Upper lobe of left lung (tissue), 4 donors: ENCODE results near the gene UST.

Experiments used
- POLR2A ChIP-seq, 4 donors: fragments of 450-650 bp; IDR thresholded peaks; one replicate each; pipeline ENCODE4 v1.5.1; 2016 to 2017; ENCODE audit warnings: antibody characterized with exemption in 4 of 4, mild to moderate bottlenecking in 2 of 4
- POLR2AphosphoS5 ChIP-seq, 2 donors: sonication (generic); formaldehyde crosslinking; IDR thresholded peaks; one replicate each; pipeline ENCODE4 v1.5.1; 2017; ENCODE audit warnings: antibody characterized with exemption in 2 of 2
- TF ChIP-seq, protein P1 (sequence below), 6 experiments: fragments of 450-650 bp in 4 of 6; fragments of 200-600 bp in 2 of 6; sonication (generic) in 2 of 6; IDR thresholded peaks; one replicate each; pipeline ENCODE4 v1.5.1; 2016 to 2019; ENCODE audit warnings: antibody characterized with exemption in 6 of 6

DNA sequence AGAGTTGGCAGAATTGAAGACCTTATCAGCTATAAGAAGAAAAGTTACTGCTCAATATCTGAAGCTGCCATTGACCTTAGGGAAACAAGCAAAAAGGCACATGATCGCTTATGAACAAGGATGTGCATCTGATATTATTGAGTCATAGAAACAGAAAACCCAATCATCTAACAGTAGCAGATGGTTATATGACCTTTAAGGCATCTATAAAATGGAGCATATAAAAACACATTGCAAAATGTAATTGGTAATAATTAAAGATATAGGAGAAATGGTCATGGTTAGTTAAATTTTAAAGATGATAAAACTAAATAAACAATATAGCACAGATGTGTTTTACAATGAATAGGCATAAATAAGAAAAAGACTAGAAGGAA, 310.6 kb downstream of the UST start:
- TF ChIP-seq, protein P1, sequence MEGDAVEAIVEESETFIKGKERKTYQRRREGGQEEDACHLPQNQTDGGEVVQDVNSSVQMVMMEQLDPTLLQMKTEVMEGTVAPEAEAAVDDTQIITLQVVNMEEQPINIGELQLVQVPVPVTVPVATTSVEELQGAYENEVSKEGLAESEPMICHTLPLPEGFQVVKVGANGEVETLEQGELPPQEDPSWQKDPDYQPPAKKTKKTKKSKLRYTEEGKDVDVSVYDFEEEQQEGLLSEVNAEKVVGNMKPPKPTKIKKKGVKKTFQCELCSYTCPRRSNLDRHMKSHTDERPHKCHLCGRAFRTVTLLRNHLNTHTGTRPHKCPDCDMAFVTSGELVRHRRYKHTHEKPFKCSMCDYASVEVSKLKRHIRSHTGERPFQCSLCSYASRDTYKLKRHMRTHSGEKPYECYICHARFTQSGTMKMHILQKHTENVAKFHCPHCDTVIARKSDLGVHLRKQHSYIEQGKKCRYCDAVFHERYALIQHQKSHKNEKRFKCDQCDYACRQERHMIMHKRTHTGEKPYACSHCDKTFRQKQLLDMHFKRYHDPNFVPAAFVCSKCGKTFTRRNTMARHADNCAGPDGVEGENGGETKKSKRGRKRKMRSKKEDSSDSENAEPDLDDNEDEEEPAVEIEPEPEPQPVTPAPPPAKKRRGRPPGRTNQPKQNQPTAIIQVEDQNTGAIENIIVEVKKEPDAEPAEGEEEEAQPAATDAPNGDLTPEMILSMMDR (IDR thresholded peaks at IDR 0.05) = no peak
- TF ChIP-seq POLR2A (IDR thresholded peaks at IDR 0.05) (no peak), POLR2AphosphoS5 (IDR thresholded peaks at IDR 0.05) (no peak)
